Measurements from ENCODE around the gene TNFAIP2. TPM values are rescaled to one million over a fixed set of nuclear protein-coding genes. Genes with fewer than 3 reads are reported as not detected.

The TNFAIP2 gene
- total RNA-seq, 1 donor from 2014 or later: 73.4 TPM

DNA sequence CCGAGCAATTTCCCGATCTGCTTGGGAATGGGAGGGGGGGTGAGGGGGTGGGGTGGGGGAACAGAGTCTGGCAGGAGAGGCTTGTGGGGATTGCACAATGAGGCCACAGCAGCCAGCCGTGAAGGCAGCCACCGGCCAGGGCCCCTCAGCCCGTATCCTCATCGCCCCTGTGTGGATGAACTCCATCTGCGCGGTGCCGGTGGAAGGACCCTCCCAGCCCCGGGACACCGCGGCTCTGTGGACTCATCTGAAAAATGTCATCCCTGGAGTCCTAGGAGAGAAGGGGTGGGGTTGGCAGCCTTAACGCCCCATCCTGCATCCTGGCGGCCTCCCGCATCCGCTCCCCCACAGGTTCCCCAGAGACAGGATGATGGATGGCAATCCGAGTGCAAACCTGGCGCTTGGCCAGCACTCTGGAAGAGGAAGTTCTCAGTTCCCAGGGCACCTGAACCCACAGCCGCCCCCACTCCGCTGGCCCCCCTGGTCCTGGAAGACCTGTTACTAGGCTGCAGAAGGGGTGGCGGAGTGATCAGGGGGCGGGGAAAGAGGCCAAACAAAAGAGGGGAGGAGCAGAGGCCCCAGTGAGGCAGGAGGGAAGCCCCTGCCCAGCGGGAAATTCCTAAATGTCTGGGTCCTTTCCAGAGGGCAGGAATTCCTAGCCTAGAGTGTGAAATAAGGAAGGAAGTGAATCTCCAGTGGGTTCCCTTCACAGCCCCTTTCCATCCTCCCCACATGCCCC is 1.2 kb upstream of the TNFAIP2 start:
- peak; percentile 89 for DNase-seq

DNA sequence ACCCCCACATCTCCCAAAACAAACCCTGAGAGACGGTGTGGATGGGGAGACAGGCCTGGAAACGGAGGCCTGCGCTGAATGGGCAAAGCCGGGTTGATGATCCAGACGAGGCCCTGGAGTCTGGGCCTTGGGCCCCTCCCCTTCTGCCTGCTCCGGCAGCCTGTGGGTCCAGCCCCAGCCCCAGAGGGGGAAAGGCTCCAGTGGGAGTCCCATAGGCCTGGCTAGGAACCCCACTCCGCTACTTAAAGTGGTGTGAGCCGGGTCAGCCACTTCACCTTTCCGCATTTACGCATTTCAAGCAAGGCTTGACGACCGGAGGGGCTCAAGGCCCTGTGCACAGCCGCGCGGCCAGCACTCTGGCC is 695 bp upstream of the TNFAIP2 start:
- DNase-seq: no peak

DNA sequence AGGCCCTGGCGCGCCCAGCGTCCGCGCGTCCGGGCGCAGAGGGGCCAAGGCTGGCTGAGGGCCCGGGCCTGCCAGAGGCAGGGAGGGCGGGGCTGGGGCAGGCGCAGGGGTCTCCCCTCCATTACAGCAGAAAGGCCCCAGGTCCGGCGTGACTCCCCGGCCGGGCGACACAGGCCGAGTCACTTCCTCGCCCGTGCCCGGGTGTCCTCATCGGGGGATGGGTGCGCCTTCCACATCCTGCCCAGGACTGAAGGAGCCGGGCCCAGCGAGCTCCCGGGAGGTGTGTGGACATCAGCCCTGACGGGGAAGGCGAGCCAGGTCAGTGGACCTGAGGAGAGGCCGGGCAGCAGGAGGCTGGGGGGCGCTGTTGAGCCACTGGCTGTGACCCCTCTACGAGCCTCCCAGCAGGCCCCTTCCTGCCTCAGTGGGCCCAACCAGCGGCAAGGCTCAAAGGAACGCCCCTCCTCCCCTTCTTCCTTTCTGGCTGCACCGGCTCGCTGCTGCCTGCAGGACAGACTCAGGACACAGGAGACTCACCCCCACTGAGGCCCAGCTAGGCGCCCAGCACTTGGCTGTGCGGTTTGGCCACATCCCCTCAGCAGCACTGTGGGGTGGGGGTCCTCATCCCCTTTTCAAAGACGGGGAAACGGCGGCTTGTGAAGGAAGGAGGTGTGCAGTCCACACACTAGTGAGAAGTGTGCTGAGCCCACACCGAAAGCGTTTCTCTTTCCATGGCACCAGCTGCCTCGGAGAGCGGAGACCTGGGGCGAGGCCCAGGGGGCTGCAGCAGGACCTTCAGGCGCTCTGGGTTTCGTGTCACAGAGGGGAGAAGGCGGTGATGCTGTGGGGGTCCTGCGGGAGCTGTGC is 606 bp downstream of the TNFAIP2 start:
- DNase-seq: no peak

DNA sequence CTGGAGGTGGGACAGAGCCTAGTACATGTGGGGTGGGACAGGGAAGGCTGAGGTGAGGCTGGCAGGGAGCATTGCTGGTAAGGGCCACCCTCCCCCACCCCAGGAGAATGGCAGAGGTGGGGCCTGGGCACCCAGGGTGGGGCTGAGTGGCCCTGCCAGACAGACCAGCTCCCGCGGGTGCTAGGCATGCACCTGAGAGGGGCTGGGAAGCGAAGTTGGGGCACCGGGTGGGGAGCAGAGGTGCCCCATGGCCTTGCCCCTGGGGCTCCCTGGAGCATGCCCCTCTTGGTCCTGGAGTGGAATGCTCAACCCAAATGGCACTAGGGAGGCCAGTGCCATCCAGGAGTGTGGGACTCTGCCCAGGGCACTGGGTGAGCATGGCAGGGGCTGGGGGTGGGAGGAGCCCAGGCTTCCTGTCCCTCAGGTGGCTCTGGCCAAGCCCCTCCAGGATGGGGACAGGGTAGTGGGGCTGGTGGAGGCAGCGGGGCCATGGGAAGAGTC is 1.3 kb downstream of the TNFAIP2 start:
- DNase-seq: no peak

DNA sequence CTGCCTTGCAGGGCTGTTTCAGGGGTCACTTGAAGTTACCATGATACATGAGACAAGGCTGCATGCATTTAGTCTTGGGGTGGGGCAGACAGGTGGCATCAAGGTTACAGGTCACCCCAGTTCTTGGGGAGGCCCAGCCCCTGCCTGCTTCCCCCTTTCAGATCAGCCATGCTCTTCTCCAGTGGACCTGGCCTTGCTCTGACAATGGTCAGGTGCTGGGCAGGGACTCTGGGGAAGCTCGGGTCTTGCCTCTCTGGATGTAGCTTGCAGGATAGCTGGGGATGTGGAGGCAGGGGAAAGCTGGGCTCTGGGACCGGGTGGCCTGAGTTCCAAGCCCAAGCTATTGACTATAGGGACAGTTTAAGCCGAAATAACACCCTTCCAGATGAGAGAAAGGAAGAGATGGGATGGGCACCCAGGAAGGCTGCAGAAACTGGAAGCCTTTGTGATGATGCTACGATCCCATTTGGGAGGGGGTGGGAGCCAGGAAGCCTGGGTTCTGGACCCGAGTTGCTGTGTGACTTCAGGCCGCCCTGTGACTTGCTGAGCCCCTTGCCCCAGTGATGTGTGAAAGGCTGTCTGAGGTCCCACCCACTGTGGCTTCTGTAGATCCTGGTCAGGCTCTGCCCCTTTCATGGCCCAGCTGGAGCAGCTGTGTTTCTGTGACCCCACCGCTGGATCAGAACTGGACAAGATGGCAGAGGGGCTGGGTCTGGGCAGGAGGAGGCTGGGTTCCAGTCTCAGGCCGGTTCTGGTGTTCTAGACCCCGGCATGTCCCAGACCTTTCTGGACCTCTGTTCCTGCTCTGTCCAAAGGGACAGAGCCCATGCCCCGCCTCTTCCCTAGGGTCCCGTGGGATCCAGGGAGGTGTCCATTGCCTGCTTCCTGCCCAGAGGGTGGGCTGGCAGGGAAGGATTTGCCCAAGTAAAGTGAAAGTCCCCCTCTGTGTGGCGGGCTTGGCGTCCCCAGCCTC is 2.1 kb downstream of the TNFAIP2 start:
- no peak for DNase-seq

DNA sequence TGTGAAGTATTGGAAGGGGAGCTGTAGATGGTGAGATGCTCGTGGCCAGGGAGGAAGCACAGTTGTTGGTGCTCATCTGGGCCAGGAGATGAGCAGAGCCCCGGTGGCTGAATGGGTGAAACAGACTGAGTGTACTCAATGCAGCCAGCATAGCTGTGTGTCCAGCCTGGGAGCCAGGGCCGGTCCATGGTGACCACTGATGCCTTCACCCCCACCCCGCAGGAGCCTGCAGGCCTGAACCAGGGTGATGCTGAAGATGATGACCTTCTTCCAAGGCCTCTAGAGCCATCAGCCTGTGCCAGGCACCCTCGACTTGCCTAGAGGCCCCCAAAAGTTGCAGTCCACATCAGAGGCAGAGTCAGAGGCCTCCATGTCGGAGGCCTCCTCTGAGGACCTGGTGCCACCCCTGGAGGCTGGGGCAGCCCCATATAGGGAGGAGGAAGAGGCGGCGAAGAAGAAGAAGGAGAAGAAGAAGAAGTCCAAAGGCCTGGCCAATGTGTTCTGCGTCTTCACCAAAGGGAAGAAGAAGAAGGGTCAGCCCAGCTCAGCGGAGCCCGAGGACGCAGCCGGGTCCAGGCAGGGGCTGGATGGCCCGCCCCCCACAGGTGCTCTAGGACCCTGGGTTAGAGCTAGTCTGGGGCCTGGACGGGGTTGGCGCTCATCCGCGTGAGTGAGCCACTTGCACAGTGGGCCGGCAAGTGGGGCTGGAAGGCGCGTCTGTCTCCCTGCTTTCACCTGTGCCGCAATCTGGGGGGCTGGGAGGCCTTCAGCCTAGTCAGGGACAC is 3.0 kb downstream of the TNFAIP2 start:
- DNase-seq: no peak

DNA sequence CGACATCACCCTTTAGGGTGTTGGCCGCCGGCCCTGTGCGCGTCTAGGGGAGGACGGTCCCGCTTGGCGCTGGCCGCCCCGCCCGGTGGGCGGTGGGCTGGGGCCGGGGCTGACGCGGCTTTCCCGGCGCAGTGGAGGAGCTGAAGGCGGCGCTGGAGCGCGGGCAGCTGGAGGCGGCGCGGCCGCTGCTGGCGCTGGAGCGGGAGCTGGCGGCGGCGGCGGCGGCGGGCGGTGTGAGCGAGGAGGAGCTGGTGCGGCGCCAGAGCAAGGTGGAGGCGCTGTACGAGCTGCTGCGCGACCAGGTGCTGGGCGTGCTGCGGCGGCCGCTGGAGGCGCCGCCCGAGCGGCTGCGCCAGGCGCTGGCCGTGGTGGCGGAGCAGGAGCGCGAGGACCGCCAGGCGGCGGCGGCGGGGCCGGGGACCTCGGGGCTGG is 3.6 kb downstream of the TNFAIP2 start:
- DNase-seq: peak; percentile 82

DNA sequence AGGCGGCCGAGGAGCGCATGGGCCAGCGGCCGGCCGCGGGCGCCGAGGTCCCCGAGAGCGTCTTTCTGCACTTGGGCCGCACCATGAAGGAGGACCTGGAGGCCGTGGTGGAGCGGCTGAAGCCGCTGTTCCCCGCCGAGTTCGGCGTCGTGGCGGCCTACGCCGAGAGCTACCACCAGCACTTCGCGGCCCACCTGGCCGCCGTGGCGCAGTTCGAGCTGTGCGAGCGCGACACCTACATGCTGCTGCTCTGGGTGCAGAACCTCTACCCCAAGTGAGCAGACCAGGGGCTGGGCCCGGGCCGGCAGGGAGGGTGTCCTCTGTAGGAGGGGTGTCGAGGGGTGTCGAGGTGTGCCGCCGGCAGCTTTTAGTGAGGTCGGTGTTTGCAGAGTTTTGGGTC is 4.1 kb downstream of the TNFAIP2 start:
- no peak for DNase-seq

DNA sequence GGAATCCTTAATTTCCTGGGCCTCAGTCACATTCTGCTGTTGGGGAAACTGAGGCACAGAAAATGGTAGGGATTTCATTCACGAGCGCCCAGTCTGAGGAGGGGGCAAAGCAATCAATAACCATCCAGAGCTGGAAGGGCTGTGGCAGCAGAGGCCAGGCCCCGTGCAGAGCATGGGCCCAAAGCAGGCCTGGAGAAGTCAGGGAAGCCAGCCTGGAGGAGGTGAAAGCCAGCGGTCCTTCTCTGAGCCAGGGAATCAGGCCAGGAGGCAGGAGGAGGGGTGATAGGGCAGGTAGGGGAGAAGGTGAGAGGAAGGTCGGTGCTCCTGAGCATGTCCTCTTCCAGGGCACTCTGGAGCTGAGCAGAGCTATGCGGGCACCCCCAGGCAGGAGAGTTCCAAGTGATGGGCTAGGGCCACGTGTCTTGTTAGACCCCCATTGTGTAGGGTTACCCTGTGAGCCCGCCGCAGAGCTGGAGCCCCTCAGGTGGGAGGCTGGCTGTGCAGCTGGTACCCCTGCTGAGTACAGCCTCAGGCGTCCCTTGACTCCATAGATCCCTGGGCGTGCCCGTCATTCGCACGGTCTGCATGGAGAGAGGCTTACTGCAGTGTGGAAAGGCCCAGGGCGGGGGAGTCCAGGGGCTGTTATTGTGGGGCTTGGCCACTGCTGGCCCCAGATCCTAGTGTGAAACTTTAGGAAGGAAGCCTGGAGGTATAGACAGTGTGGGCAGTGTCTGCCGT is 4.8 kb downstream of the TNFAIP2 start:
- no peak for DNase-seq

DNA sequence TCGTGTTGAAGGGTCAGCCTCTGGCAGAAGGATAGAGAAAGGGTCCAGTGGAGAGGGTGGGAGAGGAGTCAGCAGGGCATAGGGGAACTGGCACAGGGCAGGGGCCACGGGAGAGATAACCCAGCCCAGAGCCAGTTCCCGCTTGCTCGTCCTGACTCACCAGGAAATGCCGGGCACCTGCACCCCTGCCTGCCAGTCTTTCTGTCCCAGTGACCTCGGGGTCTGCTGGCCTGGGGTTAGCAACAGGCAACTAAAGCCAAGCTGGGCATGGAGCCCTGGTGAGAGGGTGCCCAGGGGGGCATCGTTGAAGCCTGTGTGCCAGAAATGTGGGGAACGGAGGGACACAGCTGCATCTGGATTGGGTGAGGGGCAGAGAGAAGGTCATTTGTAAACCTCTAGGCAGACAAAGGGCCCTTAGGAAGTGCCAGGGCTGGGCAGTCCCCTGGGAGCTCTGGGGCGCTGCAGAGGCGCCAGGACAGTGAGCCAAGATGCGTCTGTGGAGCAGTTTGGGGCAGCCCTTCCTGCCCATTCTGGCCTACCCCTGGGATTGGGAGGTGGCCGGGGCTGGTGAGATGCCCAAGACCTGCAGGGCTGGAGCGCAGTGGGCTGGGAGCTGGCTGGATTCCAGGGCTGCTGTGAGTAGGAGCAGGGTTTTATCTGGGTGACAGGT is 5.5 kb downstream of the TNFAIP2 start:
- no peak for DNase-seq

DNA sequence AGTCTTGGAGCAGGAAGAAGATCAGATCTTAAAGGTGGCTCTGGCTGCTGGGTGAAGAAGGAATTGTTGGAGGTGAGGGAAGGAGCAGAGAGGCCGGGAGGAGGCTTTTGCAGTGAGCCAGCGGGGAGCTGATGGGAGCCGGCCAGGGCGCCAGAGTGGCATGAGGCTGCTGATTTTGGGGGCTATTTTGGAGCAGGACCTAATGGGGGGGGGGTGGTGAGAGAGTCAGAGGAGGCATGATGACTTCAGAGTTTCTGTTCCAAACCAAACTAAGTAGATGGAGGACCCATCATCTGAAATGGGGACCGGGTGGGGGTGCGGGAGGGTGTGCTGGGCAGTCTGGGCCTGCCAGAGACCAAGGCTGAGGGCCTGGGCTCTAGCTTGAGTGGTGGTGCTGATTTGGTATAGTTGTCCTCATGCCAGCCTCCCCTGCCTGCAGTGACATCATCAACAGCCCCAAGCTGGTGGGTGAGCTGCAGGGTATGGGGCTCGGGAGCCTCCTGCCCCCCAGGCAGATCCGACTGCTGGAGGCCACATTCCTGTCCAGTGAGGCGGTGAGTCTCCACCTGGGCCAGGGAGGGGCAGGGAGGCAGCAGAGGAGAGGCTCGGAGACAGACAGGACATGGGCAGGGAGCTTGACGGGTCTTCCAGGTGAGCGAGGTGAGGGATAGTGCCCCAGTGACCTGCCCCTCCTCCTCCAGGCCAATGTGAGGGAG is 6.2 kb downstream of the TNFAIP2 start:
- DNase-seq: no peak

DNA sequence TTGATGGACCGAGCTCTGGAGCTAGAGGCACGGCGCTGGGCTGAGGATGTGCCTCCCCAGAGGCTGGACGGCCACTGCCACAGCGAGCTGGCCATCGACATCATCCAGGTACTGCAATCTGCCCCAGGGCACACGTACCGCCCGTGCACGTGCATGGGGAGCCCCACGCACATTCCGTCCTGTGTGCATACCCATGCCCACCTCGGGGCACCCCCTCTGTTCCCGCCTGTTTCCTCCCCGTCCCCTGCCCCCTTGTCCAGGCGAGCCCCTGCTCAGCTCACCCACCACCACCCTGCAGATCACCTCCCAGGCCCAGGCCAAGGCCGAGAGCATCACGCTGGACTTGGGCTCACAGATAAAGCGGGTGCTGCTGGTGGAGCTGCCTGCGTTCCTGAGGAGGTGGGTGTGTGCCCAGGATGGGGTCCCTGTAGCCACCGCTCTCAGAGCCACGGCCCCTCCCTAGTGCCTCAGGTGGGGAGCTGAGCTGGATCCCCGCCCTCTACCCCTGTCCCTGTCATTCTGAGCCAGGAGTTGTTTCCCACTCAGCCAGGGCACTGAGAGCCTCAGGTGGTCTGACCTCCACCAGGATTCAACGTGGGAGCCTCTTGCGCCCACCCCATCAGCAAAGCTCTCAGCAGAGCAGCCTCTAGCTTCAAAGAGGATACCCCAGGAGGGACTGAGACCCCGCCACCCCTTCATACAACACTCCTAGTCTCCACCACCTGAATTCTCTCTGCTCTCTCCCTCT is 6.9 kb downstream of the TNFAIP2 start:
- DNase-seq: no peak

DNA sequence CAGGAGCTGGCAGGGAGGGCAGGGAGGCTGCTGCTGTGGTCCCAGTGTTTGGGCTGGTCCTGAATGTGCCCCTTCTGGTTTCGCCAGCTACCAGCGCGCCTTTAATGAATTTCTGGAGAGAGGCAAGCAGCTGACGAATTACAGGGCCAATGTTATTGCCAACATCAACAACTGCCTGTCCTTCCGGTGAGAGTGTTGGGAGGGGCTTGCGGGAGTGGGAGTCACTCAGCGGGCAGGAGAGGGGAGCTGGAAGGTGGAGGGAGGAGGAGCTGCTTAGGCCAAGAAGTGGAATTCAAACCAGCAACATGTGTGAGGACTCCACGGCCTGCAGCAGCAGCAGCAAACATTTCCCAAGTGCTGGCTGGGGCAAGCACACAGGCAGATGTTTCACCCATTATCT is 7.7 kb downstream of the TNFAIP2 start:
- DNase-seq: peak; percentile 88

DNA sequence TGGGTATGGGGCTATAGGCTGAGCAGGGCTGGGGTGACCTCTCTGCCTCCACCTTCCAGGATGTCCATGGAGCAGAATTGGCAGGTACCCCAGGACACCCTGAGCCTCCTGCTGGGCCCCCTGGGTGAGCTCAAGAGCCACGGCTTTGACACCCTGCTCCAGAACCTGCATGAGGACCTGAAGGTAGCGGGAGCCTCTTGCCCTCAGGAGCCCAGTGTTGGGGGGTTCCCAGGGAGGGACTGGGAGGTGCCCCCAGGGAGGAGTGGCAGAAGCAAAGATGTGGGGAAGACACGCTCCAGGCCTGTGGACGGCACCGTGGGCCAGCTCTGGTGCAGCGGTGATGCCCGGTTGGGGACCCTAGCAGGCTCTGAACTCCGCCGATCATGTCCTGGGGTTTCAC is 8.3 kb downstream of the TNFAIP2 start:
- no peak for DNase-seq

DNA sequence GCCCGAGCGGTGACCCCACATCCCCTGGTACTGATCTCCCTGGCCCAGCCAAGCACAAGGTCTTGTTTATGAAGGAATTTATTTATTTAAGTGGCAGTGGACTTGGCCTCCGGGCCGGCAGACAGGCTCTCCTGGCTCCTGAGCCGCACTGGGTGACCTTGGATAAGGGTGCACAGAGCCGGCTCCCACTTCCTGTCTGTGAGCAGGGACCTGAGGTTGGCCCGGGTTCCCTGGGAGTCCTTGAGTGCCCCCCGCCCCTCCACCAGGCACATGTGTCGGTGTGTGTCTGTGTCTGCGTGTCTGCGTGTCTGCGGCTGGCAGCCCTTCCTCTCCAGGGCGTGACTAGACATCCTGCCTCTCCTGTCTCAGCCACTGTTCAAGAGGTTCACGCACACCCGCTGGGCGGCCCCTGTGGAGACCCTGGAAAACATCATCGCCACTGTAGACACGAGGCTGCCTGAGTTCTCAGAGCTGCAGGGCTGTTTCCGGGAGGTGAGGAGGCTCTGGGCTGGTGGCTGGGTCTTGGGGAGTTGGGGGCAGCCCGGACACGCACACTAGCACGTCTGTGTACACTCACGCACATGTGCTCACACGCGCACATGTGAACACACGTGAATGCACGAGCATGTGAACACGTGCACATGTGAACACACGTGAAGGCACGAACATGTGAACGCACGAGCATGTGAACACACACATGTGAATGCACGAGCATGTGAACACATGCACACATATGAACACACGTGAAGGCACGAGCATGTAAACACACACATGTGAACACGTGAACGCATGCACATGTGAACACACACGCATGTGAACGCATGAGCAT is 9.3 kb downstream of the TNFAIP2 start:
- no peak for DNase-seq

DNA sequence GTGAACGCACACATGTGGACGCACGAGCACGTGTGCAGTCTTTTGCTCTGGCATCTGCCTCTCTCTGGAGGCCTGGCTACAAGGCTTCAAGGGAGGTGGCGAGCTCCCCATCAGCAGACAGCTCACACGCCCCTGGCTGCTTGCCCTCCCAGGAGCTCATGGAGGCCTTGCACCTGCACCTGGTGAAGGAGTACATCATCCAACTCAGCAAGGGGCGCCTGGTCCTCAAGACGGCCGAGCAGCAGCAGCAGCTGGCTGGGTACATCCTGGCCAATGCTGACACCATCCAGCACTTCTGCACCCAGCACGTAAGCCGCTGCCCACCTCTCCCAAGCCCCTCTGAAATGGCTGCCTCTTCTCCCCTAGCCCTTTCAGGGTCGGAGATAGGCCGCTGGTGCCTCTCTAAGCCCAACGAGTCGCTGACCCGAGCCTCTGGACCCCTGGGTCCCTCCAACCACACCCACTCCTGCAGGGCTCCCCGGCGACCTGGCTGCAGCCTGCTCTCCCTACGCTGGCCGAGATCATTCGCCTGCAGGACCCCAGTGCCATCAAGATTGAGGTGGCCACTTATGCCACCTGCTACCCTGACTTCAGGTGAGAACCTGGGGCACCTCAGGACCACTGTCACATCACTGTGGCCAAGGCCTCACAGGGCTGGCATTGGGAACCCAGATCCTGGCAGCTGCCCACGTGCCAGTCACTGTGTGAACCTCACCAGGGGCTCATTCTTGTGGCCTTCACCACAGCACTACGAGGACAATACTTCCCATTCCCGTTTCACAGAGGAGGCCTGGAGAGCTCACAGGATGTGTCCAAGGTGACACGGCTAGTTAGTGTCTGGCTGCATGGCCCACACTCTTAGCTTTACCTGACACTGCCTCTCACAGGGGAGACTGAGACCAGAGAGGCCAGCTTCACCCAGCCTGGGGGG is 10.2 kb downstream of the TNFAIP2 start:
- DNase-seq: no peak

DNA sequence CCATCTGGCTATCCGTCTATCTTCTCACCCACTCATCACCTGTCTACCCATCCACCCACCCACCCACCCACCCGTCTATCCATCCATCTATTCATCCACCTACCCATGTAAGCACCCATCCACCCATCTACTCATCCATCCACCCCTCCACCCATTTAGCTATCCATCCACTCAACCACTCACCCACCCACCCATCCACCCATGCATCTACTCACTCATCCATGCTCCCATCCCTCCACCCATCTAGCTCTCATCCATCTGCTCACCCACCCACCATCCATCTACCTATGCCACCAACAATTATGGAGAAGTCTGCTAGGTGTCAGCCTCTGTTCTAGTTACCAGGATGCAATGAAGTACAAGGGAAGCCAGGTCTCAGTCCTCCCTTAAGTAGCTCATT is 11.1 kb downstream of the TNFAIP2 start:
- no peak for DNase-seq

Data from tongue (tissue), 2 donors.